GM06990 (cell line): Measurements from ENCODE around the gene DNAJB1.
A peak's percentile ranks its signal among the peaks of the same experiment; 100 is the strongest.

ENCODE experiments used
- DNase-seq: peaks from one replicate; pipeline ENCODE4 v3.0.0-alpha.2; 2011; ENCODE audit not compliant: insufficient read length; ENCODE audit errors: extremely low read depth
- H3K27me3 ChIP-seq: replicated peaks from 2 replicates; pipeline ENCODE4 v1.6.0; 2011; ENCODE audit warnings: low read length; ENCODE audit not compliant: control insufficient read depth, insufficient read depth
- H3K36me3 ChIP-seq: 2 replicates; pipeline ENCODE4 v1.5.1; 2011; ENCODE audit warnings: low read length; ENCODE audit not compliant: control insufficient read depth, insufficient read depth
- H3K4me3 ChIP-seq: replicated peaks from 2 replicates; pipeline ENCODE4 v1.5.1; 2011; ENCODE audit warnings: low read depth, mild to moderate bottlenecking, control low read depth, low read length
- CTCF ChIP-seq: IDR thresholded peaks from 2 replicates; pipeline ENCODE4 v1.5.1; 2011; ENCODE audit warnings: low read length, control low read depth, mild to moderate bottlenecking, inconsistent platforms; ENCODE audit not compliant: insufficient read depth, poor library complexity, severe bottlenecking

The DNAJB1 gene

GRCh38 chr19:14536926-14537692 is 18.9 kb upstream of the DNAJB1 start:
- no peaks in the 10 kb centered on the region; the same call in 1 of the 2 replicates for H3K36me3 ChIP-seq
- no peak for TF ChIP-seq CTCF
- no peaks in the 10 kb centered on the region for H3K27me3 ChIP-seq
- no peak for DNase-seq
- no peak overlapping the region for H3K4me3 ChIP-seq

GRCh38 chr19:14533450-14533849 is 15.3 kb upstream of the DNAJB1 start:
- Histone ChIP-seq H3K4me3 (no peak overlapping the region), H3K36me3 (no peaks in the 10 kb centered on the region; the same call in 1 of the 2 replicates), H3K27me3 (no peaks in the 10 kb centered on the region)
- no peak for DNase-seq
- TF ChIP-seq CTCF = no peak

GRCh38 chr19:14530506-14530905 is 12.3 kb upstream of the DNAJB1 start:
- H3K4me3 ChIP-seq = peak overlapping the region; percentile 95
- DNase-seq = no peak
- H3K36me3 ChIP-seq = no peaks in the 10 kb centered on the region; the same call in 1 of the 2 replicates
- no peak for TF ChIP-seq CTCF
- H3K27me3 ChIP-seq = no peaks in the 10 kb centered on the region

GRCh38 chr19:14530005-14530348 is 11.8 kb upstream of the DNAJB1 start:
- peak overlapping the region; percentile 95 for H3K4me3 ChIP-seq
- no peak for TF ChIP-seq CTCF
- no peak for DNase-seq
- H3K36me3 ChIP-seq = no peaks in the 10 kb centered on the region; the same call in 1 of the 2 replicates
- no peaks in the 10 kb centered on the region for H3K27me3 ChIP-seq

GRCh38 chr19:14529254-14530004 is 11.2 kb upstream of the DNAJB1 start, which contains the start of gene TECR:
TECR (plus strand) TSS chr19:14529594; CDS start chr19:14529697, 103 bp downstream.
- H3K4me3 ChIP-seq = peak within 1 kb of the TSS; percentile 95

More at GRCh38 chr19:14529254-14530004, 11.2 kb upstream of the DNAJB1 start, which contains the start of gene TECR:
- Histone ChIP-seq H3K36me3 (no peaks in the 10 kb centered on the region), H3K27me3 (no peaks in the 10 kb centered on the region)
- no peak for TF ChIP-seq CTCF
- peak; percentile 99 for DNase-seq
